ENCODE measurements around the gene ARGLU1.

GRCh38 chr13:106505732-106506131 is 62.2 kb downstream of the ARGLU1 start:
- TF ChIP-seq TCF7 (IDR thresholded peaks at IDR 0.05; ENCODE audit: borderline replicate concordance) (no peak), CBX5 (IDR thresholded peaks at IDR 0.05; ENCODE audit: borderline replicate concordance, low read depth) (no peak), ELK1 (CRISPR knock-in tag; IDR thresholded peaks at IDR 0.05) (no peak), ZNF639 (CRISPR knock-in tag; conservative IDR thresholded peaks at IDR 0.05 in 1 of 2, IDR thresholded peaks at IDR 0.05 in 1 of 2) (no peak), ID3 (CRISPR knock-in tag; IDR thresholded peaks at IDR 0.05) (no peak), ID3 (tag; IDR thresholded peaks at IDR 0.05) (no peak), MAX (CRISPR knock-in tag; IDR thresholded peaks at IDR 0.05) (no peak), E2F4 (CRISPR knock-in tag; IDR thresholded peaks at IDR 0.05; ENCODE audit: low read depth) (no peak)
